Suprapubic skin (tissue), 4 donors: Measurements from ENCODE around the gene SLC8A1. TPM values are rescaled to one million over a fixed set of nuclear protein-coding genes. Genes with fewer than 3 reads are reported as not detected.

ENCODE experiments used
- DNase-seq, 2 donors: peaks; one replicate each; pipeline ENCODE4 v3.0.0-alpha.2; 2019; ENCODE audit warnings: low spot score in 2 of 2
- H3K27ac ChIP-seq: fragments of 200-600 bp; sonication (generic); one replicate; pipeline ENCODE4 v1.5.1; 2019
- H3K27me3 ChIP-seq: fragments of 200-600 bp; sonication (generic); one replicate; pipeline ENCODE4 v1.5.1; 2019
- H3K36me3 ChIP-seq: fragments of 200-600 bp; sonication (generic); one replicate; pipeline ENCODE4 v1.5.1; 2019
- H3K4me1 ChIP-seq: fragments of 200-600 bp; sonication (generic); one replicate; pipeline ENCODE4 v1.5.1; 2019
- H3K4me3 ChIP-seq: fragments of 200-600 bp; sonication (generic); one replicate; pipeline ENCODE4 v1.5.1; 2019; ENCODE audit warnings: mild to moderate bottlenecking
- H3K9me3 ChIP-seq: fragments of 200-600 bp; sonication (generic); one replicate; pipeline ENCODE4 v1.5.1; 2019
- CTCF ChIP-seq, 2 donors: fragments of 200-600 bp in 1 of 2; fragments of 450-650 bp in 1 of 2; sonication (generic) in 1 of 2; IDR thresholded peaks; one replicate each; pipeline ENCODE4 v1.5.1; 2016 to 2019; ENCODE audit warnings: antibody characterized with exemption in 2 of 2, mild to moderate bottlenecking in 1 of 2, moderate library complexity in 1 of 2
- EP300 ChIP-seq: sonication (generic); formaldehyde crosslinking; IDR thresholded peaks from one replicate; pipeline ENCODE4 v1.6.1; 2017; ENCODE audit warnings: antibody characterized with exemption
- POLR2A ChIP-seq, 2 donors: fragments of 450-650 bp; IDR thresholded peaks; one replicate each; pipeline ENCODE4 v1.6.1; 2017; ENCODE audit warnings: antibody characterized with exemption in 2 of 2, mild to moderate bottlenecking in 2 of 2, moderate library complexity in 2 of 2
- POLR2AphosphoS5 ChIP-seq, 3 donors: sonication (generic); formaldehyde crosslinking; IDR thresholded peaks; one replicate each; pipeline ENCODE4 v1.6.1; 2017; ENCODE audit warnings: antibody characterized with exemption in 3 of 3
- WGBS: methylation state at CpG from one replicate; pipeline ENCODE4 v1.1.5; 2018; 5-methylcytosine and 5-hydroxymethylcytosine counted together
- total RNA-seq, 4 donors: library from RNA; depleted of rRNA; stranded (reverse); fragments of >200 nt; gene quantifications; one replicate each; pipeline ENCODE4 v1.1.0, GENCODE V29; 2016

The SLC8A1 gene
- total RNA-seq, 4 donors from 2014 or later: 2.4 to 14.4 (median 9.9) TPM

- 44% methylated on average over 4 of the region's 4 CpGs for WGBS
- no peak overlapping the region for H3K27ac ChIP-seq
- no peak overlapping the region for H3K4me3 ChIP-seq
- H3K9me3 ChIP-seq: no peaks in the 10 kb centered on the region
- no peak for DNase-seq
- H3K4me1 ChIP-seq: peaks cover 13% of the 10 kb centered on the region
- no peaks in the 10 kb centered on the region for H3K27me3 ChIP-seq
- TF ChIP-seq POLR2A (IDR thresholded peaks at IDR 0.05): no peak
- peak in 1 of 2 donors; percentile 25 for TF ChIP-seq CTCF (IDR thresholded peaks at IDR 0.05)
- TF ChIP-seq POLR2AphosphoS5 (IDR thresholded peaks at IDR 0.05): no peak
- no peaks in the 10 kb centered on the region for H3K36me3 ChIP-seq
These were observed 36.3 kb upstream of the SLC8A1 start for GRCh38 chr2:40488101-40488601.

- no peak for DNase-seq
These were observed 35.7 kb upstream of the SLC8A1 start for GRCh38 chr2:40487602-40488001.

GRCh38 chr2:40485854-40486253, 34.0 kb upstream of the SLC8A1 start:
- H3K9me3 ChIP-seq: no peaks in the 10 kb centered on the region
- no peaks in the 10 kb centered on the region for H3K36me3 ChIP-seq
- no peak for DNase-seq
- H3K4me1 ChIP-seq: peaks cover 13% of the 10 kb centered on the region
- H3K4me3 ChIP-seq: no peak overlapping the region
- H3K27me3 ChIP-seq: no peaks in the 10 kb centered on the region
- 91% methylated on average over 3 of the region's 3 CpGs for WGBS
- TF ChIP-seq EP300 (no peak), POLR2AphosphoS5 (IDR thresholded peaks at IDR 0.05) (no peak)
- no peak overlapping the region for H3K27ac ChIP-seq

More at GRCh38 chr2:40487602-40488001, 35.7 kb upstream of the SLC8A1 start:
- Histone ChIP-seq H3K27me3 (no peaks in the 10 kb centered on the region), H3K9me3 (no peaks in the 10 kb centered on the region), H3K4me1 (peaks cover 13% of the 10 kb centered on the region), H3K36me3 (no peaks in the 10 kb centered on the region), H3K27ac (no peak overlapping the region), H3K4me3 (no peak overlapping the region)
- 89% methylated on average over 2 of the region's 2 CpGs for WGBS
- TF ChIP-seq CTCF (IDR thresholded peaks at IDR 0.05) (no peak), POLR2A (IDR thresholded peaks at IDR 0.05) (no peak), EP300 (no peak), POLR2AphosphoS5 (IDR thresholded peaks at IDR 0.05) (no peak)

- Histone ChIP-seq H3K27ac (no peak overlapping the region), H3K4me3 (no peak overlapping the region), H3K4me1 (peaks cover 13% of the 10 kb centered on the region), H3K27me3 (no peaks in the 10 kb centered on the region), H3K9me3 (no peaks in the 10 kb centered on the region), H3K36me3 (no peaks in the 10 kb centered on the region)
- 73% methylated on average over 2 of the region's 2 CpGs for WGBS
- TF ChIP-seq POLR2A (IDR thresholded peaks at IDR 0.05): no peak
- DNase-seq: no peak
These were observed 33.4 kb upstream of the SLC8A1 start for GRCh38 chr2:40485318-40485717.

GRCh38 chr2:40483549-40484243, 31.8 kb upstream of the SLC8A1 start:
- WGBS: 88% methylated on average over 3 of the region's 3 CpGs
- peaks cover 6% of the 10 kb centered on the region for H3K4me1 ChIP-seq
- DNase-seq: no peak
- TF ChIP-seq CTCF (IDR thresholded peaks at IDR 0.05) (no peak), POLR2A (IDR thresholded peaks at IDR 0.05) (no peak), POLR2AphosphoS5 (IDR thresholded peaks at IDR 0.05) (no peak), EP300 (no peak)
- no peaks in the 10 kb centered on the region for H3K27me3 ChIP-seq
- H3K27ac ChIP-seq: no peak overlapping the region
- no peaks in the 10 kb centered on the region for H3K9me3 ChIP-seq
- H3K36me3 ChIP-seq: no peaks in the 10 kb centered on the region
- H3K4me3 ChIP-seq: no peak overlapping the region

- TF ChIP-seq CTCF (IDR thresholded peaks at IDR 0.05) (no peak), EP300 (no peak), POLR2AphosphoS5 (IDR thresholded peaks at IDR 0.05) (no peak)
- Histone ChIP-seq H3K4me1 (no peaks in the 10 kb centered on the region), H3K4me3 (no peak overlapping the region), H3K27me3 (no peaks in the 10 kb centered on the region), H3K27ac (no peak overlapping the region), H3K36me3 (no peaks in the 10 kb centered on the region), H3K9me3 (no peaks in the 10 kb centered on the region)
- 81% methylated on average over 5 of the region's 5 CpGs for WGBS
- no peak for DNase-seq
These were observed 28.7 kb upstream of the SLC8A1 start for GRCh38 chr2:40480596-40480995.
